K562 (cell line): ENCODE data around the gene MSANTD4. TPM values are rescaled to one million over a fixed set of nuclear protein-coding genes. Genes with fewer than 3 reads are reported as not detected.

Experiments
- ATAC-seq: fragments of 200-7000 bp; cut with Tn5 transposase; 3 replicates; pipeline ENCODE4 v1.9.1; 2020; ENCODE audit warnings: moderate library complexity
- BruUV-seq: library from RNA; stranded (reverse); fragments of 400-500 nt; replicated peaks from 2 replicates; lab custom pipeline; 2021; lab: Mats Ljungman, UMichigan
- CTCF ChIA-PET: fragments of 300-600 bp; formaldehyde crosslinking; extraction: SDS; loops from one replicate; lab custom pipeline; 2021; ENCODE audit warnings: low intra/inter-chr PET ratio; lab: Yijun Ruan, JAX
- POLR2A ChIA-PET: fragments of 300-600, 350-650 bp; sonication (Branson Sonifier 250); formaldehyde crosslinking; extraction: SDS; loops from one replicate; lab custom pipeline; 2021; ENCODE audit warnings: antibody characterized with exemption, inconsistent platforms; lab: Yijun Ruan, JAX
- DNase-seq, 4 experiments: peaks; one replicate each; pipeline versions ENCODE4 v3.0.0 to v3.0.0-alpha.2; 2011 to 2018; ENCODE audit warnings: low spot score in 3 of 4, mixed read lengths in 3 of 4; ENCODE audit errors: extremely low read depth in 1 of 4
- FAIRE-seq: peaks from 2 replicates; lab custom pipeline; 2011; peaks lifted over from hg19 to GRCh38; lab: Jason Lieb, UNC
- H2AFZ ChIP-seq: 2 replicates; pipeline ENCODE4 v1.6.0; 2011; ENCODE audit warnings: low read depth, low read length, control low read depth, inconsistent platforms
- H3K27ac ChIP-seq: fragments of 200-600 bp; 3 replicates; pipeline ENCODE4 v1.8.0; 2011; ENCODE audit warnings: low read depth, mild to moderate bottlenecking, control low read depth, inconsistent platforms, low read length, moderate library complexity, mixed read lengths; ENCODE audit errors: extremely low read depth
- H3K27me3 ChIP-seq, 2 experiments: fragments of 300-600 bp in 1 of 2; 2 replicates in 1 of 2; 3 replicates in 1 of 2; pipeline versions ENCODE4 v1.6.0 to v1.8.0; 2011; ENCODE audit warnings: inconsistent platforms in 2 of 2, low read length in 2 of 2, mild to moderate bottlenecking in 1 of 2, mixed read lengths in 1 of 2, moderate library complexity in 1 of 2; ENCODE audit not compliant: control insufficient read depth in 2 of 2, insufficient read depth in 2 of 2
- H3K36me3 ChIP-seq: fragments of 300-600 bp; 3 replicates; pipeline ENCODE4 v1.8.0; 2011; ENCODE audit warnings: mild to moderate bottlenecking, low read length, inconsistent platforms; ENCODE audit not compliant: control insufficient read depth, insufficient read depth
- H3K4me1 ChIP-seq, 2 experiments: fragments of 200-600 bp in 1 of 2; replicated peaks in 1 of 2; 2 replicates in 1 of 2; 3 replicates in 1 of 2; pipeline versions ENCODE4 v1.5.1 to v1.8.0; 2011; ENCODE audit warnings: inconsistent platforms in 2 of 2, low read length in 2 of 2, mild to moderate bottlenecking in 1 of 2, mixed read lengths in 1 of 2, moderate library complexity in 1 of 2; ENCODE audit not compliant: control insufficient read depth in 2 of 2, insufficient read depth in 2 of 2
- H3K4me2 ChIP-seq: 2 replicates; pipeline ENCODE4 v1.6.1; 2011; ENCODE audit warnings: low read length, control low read depth, inconsistent platforms, mixed read lengths; ENCODE audit not compliant: insufficient read depth
- H3K4me3 ChIP-seq: fragments of 200-600 bp; sonication (generic), shearing (Covaris generic); 2 replicates; pipeline ENCODE4 v1.5.1; 2016; ENCODE audit warnings: control low read depth, inconsistent platforms
- H3K79me2 ChIP-seq: fragments of 200-600 bp; 3 replicates; pipeline ENCODE4 v1.8.0; 2011; ENCODE audit warnings: low read length, inconsistent platforms; ENCODE audit not compliant: control insufficient read depth, insufficient read depth
- H3K9ac ChIP-seq, 2 experiments: 2 replicates each; pipeline versions ENCODE4 v1.6.0 to v1.6.1; 2011; ENCODE audit warnings: low read depth in 2 of 2, low read length in 2 of 2, control low read depth in 1 of 2, inconsistent platforms in 1 of 2, mild to moderate bottlenecking in 1 of 2, mixed read lengths in 1 of 2; ENCODE audit not compliant: insufficient read depth in 1 of 2
- H3K9me1 ChIP-seq: one replicate; pipeline ENCODE4 v1.6.0; 2011; ENCODE audit warnings: inconsistent platforms, mild to moderate bottlenecking, low read length, moderate library complexity; ENCODE audit not compliant: control insufficient read depth, insufficient read depth
- H3K9me3 ChIP-seq: replicated peaks from 2 replicates; pipeline ENCODE4 v1.5.1; 2011; ENCODE audit warnings: low read depth, low read length, inconsistent platforms; ENCODE audit not compliant: control insufficient read depth, insufficient read depth
- H4K20me1 ChIP-seq: replicated peaks from 2 replicates; pipeline ENCODE4 v1.6.1; 2011; ENCODE audit warnings: low read length, inconsistent platforms, mixed read lengths; ENCODE audit not compliant: control insufficient read depth, insufficient read depth
- ATF7 ChIP-seq: fragments of 450-650 bp; IDR thresholded peaks from 2 replicates; pipeline ENCODE4 v1.7.1; 2014; ENCODE audit warnings: mild to moderate bottlenecking, moderate library complexity
- CEBPG ChIP-seq, 3 experiments: fragments of 200-800 bp in 1 of 3; sonication (Bioruptor generic) in 1 of 3; sonication (generic) in 1 of 3; formaldehyde crosslinking in 1 of 3; IDR thresholded peaks in 2 of 3; conservative IDR thresholded peaks in 1 of 3; 2 replicates each; pipeline versions ENCODE4 v1.6.1 to v1.8.0; 2016 to 2022; ENCODE audit warnings: missing compliant biosample characterization in 2 of 3, missing genetic modification characterization in 2 of 3, mild to moderate bottlenecking in 1 of 3, missing genetic modification reagents in 1 of 3
- FOXK1 ChIP-seq: sonication (generic); formaldehyde crosslinking; IDR thresholded peaks from 2 replicates; pipeline ENCODE4 v1.8.0; 2022; ENCODE audit warnings: missing genetic modification reagents, mild to moderate bottlenecking, borderline replicate concordance
- GABPB1 ChIP-seq: sonication (generic); formaldehyde crosslinking; IDR thresholded peaks from 2 replicates; pipeline ENCODE4 v1.8.0; 2022; ENCODE audit warnings: mild to moderate bottlenecking, missing genetic modification reagents
- MTA2 ChIP-seq: fragments of 450-650 bp; IDR thresholded peaks from 2 replicates; pipeline ENCODE4 v1.6.1; 2016; ENCODE audit warnings: low read depth
- NCOA2 ChIP-seq, 2 experiments: fragments of 450-650 bp; IDR thresholded peaks; 2 replicates each; pipeline ENCODE4 v1.6.1; 2018; ENCODE audit warnings: mild to moderate bottlenecking in 2 of 2, moderate library complexity in 1 of 2; ENCODE audit not compliant: partially characterized antibody in 2 of 2
- POLR2G ChIP-seq: fragments of 200-400 bp; formaldehyde crosslinking; IDR thresholded peaks from 2 replicates; pipeline ENCODE4 v1.6.1; 2017; ENCODE audit warnings: low read depth, mild to moderate bottlenecking, antibody characterized with exemption, low read length, moderate library complexity
- PPARD ChIP-seq: fragments of 250-450 bp; sonication (Bioruptor Pico); IDR thresholded peaks from 2 replicates; pipeline ENCODE4 v1.8.0; 2022; ENCODE audit warnings: inconsistent platforms, mild to moderate bottlenecking, moderate library complexity
- SETDB1 ChIP-seq: IDR thresholded peaks from one replicate; pipeline ENCODE4 v1.6.1; 2012; ENCODE audit warnings: low read length, control low read depth, inconsistent platforms
- SP1 ChIP-seq: sonication (generic); formaldehyde crosslinking; IDR thresholded peaks from 2 replicates; pipeline ENCODE4 v1.8.1; 2022; ENCODE audit warnings: mild to moderate bottlenecking, missing genetic modification reagents
- TAL1 ChIP-seq: fragments of 450-650 bp; IDR thresholded peaks from 2 replicates; pipeline ENCODE4 v1.6.1; 2016; ENCODE audit warnings: mild to moderate bottlenecking
- ZNF143 ChIP-seq: sonication (generic); formaldehyde crosslinking; IDR thresholded peaks from 2 replicates; pipeline ENCODE4 v1.9.0; 2022; ENCODE audit warnings: mild to moderate bottlenecking, missing genetic modification reagents
- ZSCAN32 ChIP-seq: fragments of 450-650 bp; formaldehyde crosslinking; IDR thresholded peaks from 2 replicates; pipeline ENCODE4 v1.4.0; 2020; ENCODE audit warnings: mild to moderate bottlenecking, moderate library complexity
- WGBS: fragments of 100-300 bp; shearing (Covaris generic); methylation state at CpG from one replicate; pipeline ENCODE4 v1.1.6; 2016; ENCODE audit warnings: low coverage, mixed read lengths; ENCODE audit not compliant: insufficient coverage; ENCODE audit errors: missing lambda C conversion rate; 5-methylcytosine and 5-hydroxymethylcytosine counted together
- in situ Hi-C: fragments of 300-500 bp; cut with MboI; formaldehyde crosslinking; loops from 4 replicates; pipeline ENCODE4 v1.15.0; 2018; ENCODE audit warnings: inconsistent platforms, mixed read lengths
- intact Hi-C: fragments of 100-400 bp; cut with micrococcal nuclease; formaldehyde crosslinking; loops from 2 replicates; pipeline ENCODE4 v1.14.2; 2022
- polyA plus RNA-seq, 8 experiments: library from polyadenylated mRNA; depleted of rRNA in 4 of 8; stranded (reverse) in 5 of 8; unstranded in 3 of 8; fragments of >200 nt; fragmentation: Nextera tagmentation in 2 of 8; fragmentation: Illumina TruSeq in 1 of 8; extraction: Ambion mirVana in 2 of 8; extraction: Trizol in 1 of 8; gene quantifications; 2 replicates each; pipeline versions ENCODE4 v1.2.1 to v1.2.3, GENCODE V29; 2011 to 2014; ENCODE audit warnings: inconsistent platforms in 1 of 8, missing spikeins in 1 of 8
- total RNA-seq, 7 experiments: library from RNA; depleted of rRNA in 6 of 7; stranded (reverse); fragments of >200 nt in 6 of 7; fragmentation: Illumina TruSeq in 2 of 7; extraction: Trizol in 2 of 7; gene quantifications; 2 replicates each; pipeline versions ENCODE4 v1.2.1 to v1.2.3, GENCODE V29; 2011 to 2021; ENCODE audit warnings: low replicate concordance in 1 of 7
- TF ChIP-seq, protein P1 (sequence below): sonication (generic); formaldehyde crosslinking; IDR thresholded peaks from 2 replicates; pipeline ENCODE4 v1.8.1; 2023; ENCODE audit warnings: mild to moderate bottlenecking, missing genetic modification reagents
- TF ChIP-seq, protein P2 (sequence below): IDR thresholded peaks from 3 replicates; pipeline ENCODE4 v1.6.1; 2011; ENCODE audit warnings: borderline replicate concordance, mild to moderate bottlenecking; ENCODE audit not compliant: insufficient read length, insufficient read depth
- TF ChIP-seq, protein P3 (sequence below): fragments of 450-650 bp; IDR thresholded peaks from 2 replicates; pipeline ENCODE4 v1.6.1; 2016; ENCODE audit warnings: missing biosample characterization, missing genetic modification characterization

The MSANTD4 gene
- total and polyA plus RNA-seq, 9 of the 15 experiments (the other 6 are each of a cell fraction or from before 2014, with no cell fraction given), result 5.0 to 16.4 (median 10.2) TPM

DNA sequence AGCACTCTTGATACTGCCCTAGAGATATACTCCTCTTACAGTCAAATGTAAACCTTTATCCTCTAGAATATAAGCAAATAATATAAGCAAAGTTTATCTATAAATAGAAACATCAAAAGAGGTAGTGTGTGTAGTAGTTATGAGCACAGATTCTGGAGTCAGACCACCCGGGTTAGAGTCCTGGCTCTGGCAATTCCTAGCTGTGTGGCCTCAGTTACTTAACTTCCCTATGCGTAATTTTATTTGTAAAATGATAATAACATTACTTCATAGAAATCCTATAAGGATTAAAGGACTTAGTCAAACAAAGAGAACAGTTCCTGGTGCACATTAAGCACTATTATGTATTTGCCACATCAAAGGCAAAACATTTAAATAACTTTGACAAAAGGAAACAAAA, 7.0 kb downstream of the MSANTD4 start:
- WGBS, result 35% methylated on average over 2 of the region's 2 CpGs
- H3K4me2 ChIP-seq, result no peak overlapping the region
- intact Hi-C loops (no loop called here), in situ Hi-C loops (no loop called here)
- CTCF ChIA-PET, result no interaction called here
- H2AFZ ChIP-seq, result no peak overlapping the region
- H3K4me3 ChIP-seq, result no peak overlapping the region
- no peaks in the 10 kb centered on the region for H3K9me1 ChIP-seq
- H3K9ac ChIP-seq, result no peak overlapping the region
- H3K79me2 ChIP-seq, result peaks cover 56% of the 10 kb centered on the region
- no peaks in the 10 kb centered on the region for H3K9me3 ChIP-seq
- DNase-seq, result no peak
- H3K27ac ChIP-seq, result no peak overlapping the region
- no peak for FAIRE-seq
- POLR2A ChIA-PET, result no interaction called here
- no TSS peak for BruUV-seq
- H3K4me1 ChIP-seq, result no peaks in the 10 kb centered on the region; a peak in 2 of 5 replicates
- no peak for ATAC-seq
- no peaks in the 10 kb centered on the region for H4K20me1 ChIP-seq
- H3K36me3 ChIP-seq, result peaks cover 23% of the 10 kb centered on the region
- no peaks in the 10 kb centered on the region for H3K27me3 ChIP-seq
- TF ChIP-seq, protein P1, sequence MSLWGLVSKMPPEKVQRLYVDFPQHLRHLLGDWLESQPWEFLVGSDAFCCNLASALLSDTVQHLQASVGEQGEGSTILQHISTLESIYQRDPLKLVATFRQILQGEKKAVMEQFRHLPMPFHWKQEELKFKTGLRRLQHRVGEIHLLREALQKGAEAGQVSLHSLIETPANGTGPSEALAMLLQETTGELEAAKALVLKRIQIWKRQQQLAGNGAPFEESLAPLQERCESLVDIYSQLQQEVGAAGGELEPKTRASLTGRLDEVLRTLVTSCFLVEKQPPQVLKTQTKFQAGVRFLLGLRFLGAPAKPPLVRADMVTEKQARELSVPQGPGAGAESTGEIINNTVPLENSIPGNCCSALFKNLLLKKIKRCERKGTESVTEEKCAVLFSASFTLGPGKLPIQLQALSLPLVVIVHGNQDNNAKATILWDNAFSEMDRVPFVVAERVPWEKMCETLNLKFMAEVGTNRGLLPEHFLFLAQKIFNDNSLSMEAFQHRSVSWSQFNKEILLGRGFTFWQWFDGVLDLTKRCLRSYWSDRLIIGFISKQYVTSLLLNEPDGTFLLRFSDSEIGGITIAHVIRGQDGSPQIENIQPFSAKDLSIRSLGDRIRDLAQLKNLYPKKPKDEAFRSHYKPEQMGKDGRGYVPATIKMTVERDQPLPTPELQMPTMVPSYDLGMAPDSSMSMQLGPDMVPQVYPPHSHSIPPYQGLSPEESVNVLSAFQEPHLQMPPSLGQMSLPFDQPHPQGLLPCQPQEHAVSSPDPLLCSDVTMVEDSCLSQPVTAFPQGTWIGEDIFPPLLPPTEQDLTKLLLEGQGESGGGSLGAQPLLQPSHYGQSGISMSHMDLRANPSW (CRISPR knock-in tag), result no peak
- TF ChIP-seq CEBPG (CRISPR knock-in tag; IDR thresholded peaks at IDR 0.05) (no peak), CEBPG (tag; conservative IDR thresholded peaks at IDR 0.05 in 1 of 2, IDR thresholded peaks at IDR 0.05 in 1 of 2) (no peak), TAL1 (no peak), SETDB1 (no peak), PPARD (CRISPR knock-in tag) (no peak), ATF7 (no peak), SP1 (CRISPR knock-in tag) (no peak), POLR2G (no peak), FOXK1 (CRISPR knock-in tag) (no peak), ZSCAN32 (CRISPR knock-in tag) (no peak), NCOA2 (IDR thresholded peaks at IDR 0.05; ENCODE audit: partially characterized antibody in 2 of 2) (no peak), GABPB1 (no peak), ZNF143 (CRISPR knock-in tag) (no peak), MTA2 (no peak)
- TF ChIP-seq, protein P2, sequence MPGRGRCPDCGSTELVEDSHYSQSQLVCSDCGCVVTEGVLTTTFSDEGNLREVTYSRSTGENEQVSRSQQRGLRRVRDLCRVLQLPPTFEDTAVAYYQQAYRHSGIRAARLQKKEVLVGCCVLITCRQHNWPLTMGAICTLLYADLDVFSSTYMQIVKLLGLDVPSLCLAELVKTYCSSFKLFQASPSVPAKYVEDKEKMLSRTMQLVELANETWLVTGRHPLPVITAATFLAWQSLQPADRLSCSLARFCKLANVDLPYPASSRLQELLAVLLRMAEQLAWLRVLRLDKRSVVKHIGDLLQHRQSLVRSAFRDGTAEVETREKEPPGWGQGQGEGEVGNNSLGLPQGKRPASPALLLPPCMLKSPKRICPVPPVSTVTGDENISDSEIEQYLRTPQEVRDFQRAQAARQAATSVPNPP, result no peak
- TF ChIP-seq, protein P3, sequence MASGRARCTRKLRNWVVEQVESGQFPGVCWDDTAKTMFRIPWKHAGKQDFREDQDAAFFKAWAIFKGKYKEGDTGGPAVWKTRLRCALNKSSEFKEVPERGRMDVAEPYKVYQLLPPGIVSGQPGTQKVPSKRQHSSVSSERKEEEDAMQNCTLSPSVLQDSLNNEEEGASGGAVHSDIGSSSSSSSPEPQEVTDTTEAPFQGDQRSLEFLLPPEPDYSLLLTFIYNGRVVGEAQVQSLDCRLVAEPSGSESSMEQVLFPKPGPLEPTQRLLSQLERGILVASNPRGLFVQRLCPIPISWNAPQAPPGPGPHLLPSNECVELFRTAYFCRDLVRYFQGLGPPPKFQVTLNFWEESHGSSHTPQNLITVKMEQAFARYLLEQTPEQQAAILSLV (tag), result no peak
